ENCODE results near the gene ADSS1.

DNA sequence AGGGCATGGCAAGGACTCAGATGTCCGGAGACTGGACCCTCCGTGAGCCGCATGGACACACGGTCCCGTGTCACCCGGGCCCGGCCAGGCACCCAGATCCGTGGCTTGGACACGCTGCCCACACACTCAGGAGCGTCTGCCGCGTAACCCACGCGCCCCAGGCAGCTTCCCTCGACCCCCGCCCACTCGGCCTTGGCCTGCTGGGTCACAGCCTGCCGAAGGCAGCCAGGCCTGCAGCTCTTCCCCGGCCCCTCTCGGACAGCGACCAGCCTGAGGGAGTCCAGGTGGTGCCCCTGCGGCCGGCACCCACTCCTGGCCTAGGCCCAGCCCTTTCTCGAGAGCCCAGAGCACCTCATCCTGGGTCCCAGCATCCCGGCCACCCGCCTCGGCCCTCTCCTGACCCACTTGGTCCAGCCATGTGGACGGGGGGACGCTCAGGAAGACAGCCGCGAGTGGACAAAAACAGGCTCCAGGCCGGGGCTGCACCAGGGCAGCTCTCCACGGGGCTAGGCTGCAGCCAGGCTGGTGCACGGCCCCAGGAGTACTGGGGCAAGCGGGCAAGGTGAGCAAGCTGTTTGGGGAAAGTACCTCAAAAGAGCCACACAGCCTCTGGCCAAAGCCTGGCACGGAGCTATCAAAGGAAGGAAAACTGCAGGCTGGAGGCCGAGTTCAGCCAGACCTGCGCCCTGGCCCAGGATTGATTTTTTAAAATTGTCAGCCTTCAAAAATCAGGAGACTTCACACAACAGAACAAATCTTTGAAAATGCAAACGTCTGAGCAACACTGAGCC is 65.0 kb downstream of the ADSS1 start:
- TF ChIP-seq EZH2 (IDR thresholded peaks at IDR 0.05) (no peak), POLR2AphosphoS5 (IDR thresholded peaks at IDR 0.05; ENCODE audit: borderline replicate concordance, low read depth, low read length) (no peak), FOXP2 (optimal IDR thresholded peaks at IDR 0.05; ENCODE audit: control extremely low read depth, extremely low read length, insufficient read depth) (no peak)

Data from SK-N-MC (cell line).